ENCODE results near the gene RALGPS2. TPM values are rescaled to one million over a fixed set of nuclear protein-coding genes. Genes with fewer than 3 reads are reported as not detected.
A peak's percentile ranks its signal among the peaks of the same experiment; 100 is the strongest.

RALGPS2 gene
- total RNA-seq, 6 experiments from 2014 or later, result 21.0 to 38.3 (median 28.4) TPM

DNA sequence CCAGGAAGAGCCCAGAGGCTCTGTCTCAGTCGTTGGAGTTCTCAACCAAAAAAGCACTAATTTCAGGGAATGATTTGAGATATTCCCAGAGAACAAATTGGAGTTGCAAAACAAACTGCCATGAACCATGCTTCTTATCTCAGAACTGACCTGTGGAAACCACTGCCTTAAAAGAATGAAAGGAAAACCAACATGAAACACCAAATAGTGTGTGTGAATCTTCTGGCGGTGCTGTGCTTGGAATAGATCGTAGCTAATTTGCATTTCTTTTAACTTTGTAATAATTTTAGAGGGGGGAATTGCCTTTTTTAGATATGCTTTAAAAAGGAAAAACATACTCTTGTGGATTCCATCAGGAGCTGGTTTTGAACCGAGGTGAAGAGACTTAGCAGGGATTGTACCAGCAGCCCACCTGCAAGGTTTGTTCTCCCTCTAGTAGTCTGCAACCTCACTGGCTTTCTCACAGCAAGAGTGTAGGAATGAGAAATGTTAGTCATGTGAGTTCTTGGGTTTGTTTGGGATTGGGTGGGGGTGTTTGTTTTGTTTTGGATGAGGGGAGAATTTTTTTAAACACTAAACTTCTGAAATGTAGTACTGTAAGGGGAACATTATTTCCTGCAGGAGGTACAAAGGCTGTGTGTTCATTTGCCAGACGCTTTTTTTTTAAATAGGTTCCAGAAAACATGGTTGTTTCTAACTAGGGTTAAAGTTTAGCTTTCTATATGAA lies 191.6 kb downstream of the RALGPS2 start:
- Histone ChIP-seq H3K9me3 (no peaks in the 10 kb centered on the region), H3K27ac (peak overlapping the region; percentile 19 to 67 (median 29)), H3K4me1 (peaks cover 0 to 45% (median 13%) of the 10 kb centered on the region in 4 donors), H3K36me3 (no peaks in the 10 kb centered on the region), H3K27me3 (no peaks in the 10 kb centered on the region), H3K4me3 (peak overlapping the region in 1 of 3 donors; percentile 35)
- no peak for TF ChIP-seq POLR2A (IDR thresholded peaks at IDR 0.05)
- TF ChIP-seq, protein P1, sequence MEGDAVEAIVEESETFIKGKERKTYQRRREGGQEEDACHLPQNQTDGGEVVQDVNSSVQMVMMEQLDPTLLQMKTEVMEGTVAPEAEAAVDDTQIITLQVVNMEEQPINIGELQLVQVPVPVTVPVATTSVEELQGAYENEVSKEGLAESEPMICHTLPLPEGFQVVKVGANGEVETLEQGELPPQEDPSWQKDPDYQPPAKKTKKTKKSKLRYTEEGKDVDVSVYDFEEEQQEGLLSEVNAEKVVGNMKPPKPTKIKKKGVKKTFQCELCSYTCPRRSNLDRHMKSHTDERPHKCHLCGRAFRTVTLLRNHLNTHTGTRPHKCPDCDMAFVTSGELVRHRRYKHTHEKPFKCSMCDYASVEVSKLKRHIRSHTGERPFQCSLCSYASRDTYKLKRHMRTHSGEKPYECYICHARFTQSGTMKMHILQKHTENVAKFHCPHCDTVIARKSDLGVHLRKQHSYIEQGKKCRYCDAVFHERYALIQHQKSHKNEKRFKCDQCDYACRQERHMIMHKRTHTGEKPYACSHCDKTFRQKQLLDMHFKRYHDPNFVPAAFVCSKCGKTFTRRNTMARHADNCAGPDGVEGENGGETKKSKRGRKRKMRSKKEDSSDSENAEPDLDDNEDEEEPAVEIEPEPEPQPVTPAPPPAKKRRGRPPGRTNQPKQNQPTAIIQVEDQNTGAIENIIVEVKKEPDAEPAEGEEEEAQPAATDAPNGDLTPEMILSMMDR (IDR thresholded peaks at IDR 0.05), result no peak
- DNase-seq, result no peak
- ATAC-seq, result peak; percentile 67 to 74 (median 72)
- 27% methylated on average over 5 of the region's 5 CpGs for WGBS (ENCODE audit: insufficient coverage, low coverage, low lambda C conversion rate, missing lambda C conversion rate)
- intact Hi-C loops (cut with DNase I), result no loop called here

GRCh38 chr1:178918308-178918707 lies 193.3 kb downstream of the RALGPS2 start:
- peak; percentile 62 to 70 (median 65) for ATAC-seq
- Histone ChIP-seq H3K27me3 (no peaks in the 10 kb centered on the region), H3K4me1 (peaks cover 0 to 45% (median 13%) of the 10 kb centered on the region in 4 donors), H3K9me3 (no peaks in the 10 kb centered on the region), H3K36me3 (no peaks in the 10 kb centered on the region), H3K4me3 (no peak overlapping the region), H3K27ac (peak overlapping the region in 2 of 3 donors; percentile 49 to 67)
- TF ChIP-seq POLR2A (IDR thresholded peaks at IDR 0.05), result no peak
- TF ChIP-seq, protein P1 (IDR thresholded peaks at IDR 0.05), result no peak
- intact Hi-C loops (cut with DNase I), result no loop called here
- DNase-seq, result no peak
- 26% methylated on average over 6 of the region's 6 CpGs for WGBS (ENCODE audit: insufficient coverage, low coverage, low lambda C conversion rate, missing lambda C conversion rate)

DNA sequence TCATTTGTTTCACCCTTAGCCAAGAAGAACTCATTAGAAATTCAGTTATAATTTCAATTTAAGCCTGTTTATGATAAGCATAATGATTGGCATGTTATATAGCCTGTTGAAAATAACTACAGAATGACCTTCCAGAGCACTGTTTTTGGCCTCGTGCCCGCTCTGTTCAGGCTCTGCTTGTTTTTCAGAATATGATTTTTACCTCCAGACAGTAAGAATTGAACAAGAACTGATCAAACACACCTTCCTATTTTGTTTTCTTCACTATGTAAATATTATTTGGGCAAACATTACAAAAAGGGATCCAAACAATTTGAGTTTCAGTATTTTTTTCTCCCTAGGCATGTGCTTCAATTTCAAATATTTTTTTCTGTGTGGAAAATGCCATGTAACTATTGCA lies 193.9 kb downstream of the RALGPS2 start:
- H3K9me3 ChIP-seq, result no peaks in the 10 kb centered on the region
- intact Hi-C loops (cut with DNase I), result no loop called here
- no peak overlapping the region for H3K4me3 ChIP-seq
- no peak for TF ChIP-seq POLR2A (IDR thresholded peaks at IDR 0.05)
- TF ChIP-seq, protein P1 (IDR thresholded peaks at IDR 0.05), result no peak
- no peaks in the 10 kb centered on the region for H3K36me3 ChIP-seq
- DNase-seq, result no peak
- peak; percentile 14 to 30 (median 21) for ATAC-seq
- peaks cover 0 to 45% (median 13%) of the 10 kb centered on the region in 4 donors for H3K4me1 ChIP-seq
- H3K27ac ChIP-seq, result peak overlapping the region; percentile 10 to 67 (median 49)
- WGBS (ENCODE audit: insufficient coverage, low coverage, low lambda C conversion rate, missing lambda C conversion rate), result 31% methylated on average over 2 of the region's 2 CpGs
- H3K27me3 ChIP-seq, result no peaks in the 10 kb centered on the region

DNA sequence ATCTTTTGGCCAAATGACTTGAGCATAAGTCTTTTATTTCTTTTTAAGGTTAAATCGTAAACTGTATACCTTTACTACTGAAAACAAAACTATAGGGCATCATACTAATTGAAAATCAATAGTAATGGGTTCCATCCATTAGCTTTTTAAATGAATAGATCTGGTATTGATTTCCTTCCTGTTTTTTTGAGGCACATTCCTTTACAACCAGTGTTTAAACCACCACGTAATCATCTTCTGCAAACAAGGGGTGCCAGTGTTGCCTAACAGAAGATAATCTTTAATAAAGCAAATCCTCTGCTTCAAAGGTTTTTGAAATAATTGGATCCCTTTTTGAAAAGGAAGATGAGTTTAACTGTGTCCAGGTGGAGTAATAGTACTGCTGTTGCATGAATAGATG lies 194.5 kb downstream of the RALGPS2 start:
- peaks cover 0 to 45% (median 13%) of the 10 kb centered on the region in 4 donors for H3K4me1 ChIP-seq
- H3K36me3 ChIP-seq, result no peaks in the 10 kb centered on the region
- TF ChIP-seq POLR2A (IDR thresholded peaks at IDR 0.05), result no peak
- TF ChIP-seq, protein P1 (IDR thresholded peaks at IDR 0.05), result no peak
- no peaks in the 10 kb centered on the region for H3K27me3 ChIP-seq
- WGBS (ENCODE audit: insufficient coverage, low coverage, low lambda C conversion rate, missing lambda C conversion rate), result 28% methylated on average over 2 of the region's 2 CpGs
- DNase-seq (no peak), ATAC-seq (peak in 1 of 4 donors; percentile 26)
- no peaks in the 10 kb centered on the region for H3K9me3 ChIP-seq
- intact Hi-C loops (cut with DNase I), result no loop called here
- no peak overlapping the region for H3K4me3 ChIP-seq
- H3K27ac ChIP-seq, result peak overlapping the region in 2 of 3 donors; percentile 49 to 67

Data from right lobe of liver (tissue), 6 donors.